Neural progenitor cell (in vitro differentiated cells): ENCODE data around the gene ZGPAT. TPM values are rescaled to one million over a fixed set of nuclear protein-coding genes. Genes with fewer than 3 reads are reported as not detected.

Experiments
- DNase-seq: peaks from one replicate; pipeline ENCODE4 v3.0.0-alpha.2; 2016; ENCODE audit warnings: low spot score
- H2AFZ ChIP-seq: fragments of 200-600 bp; sonication (generic); replicated peaks from 2 replicates; pipeline ENCODE4 v1.6.1; 2016; ENCODE audit warnings: antibody characterized with exemption
- H3F3A ChIP-seq: fragments of 200-600 bp; sonication (generic); 2 replicates; pipeline ENCODE4 v1.6.1; 2016; ENCODE audit warnings: antibody characterized with exemption, low read depth
- H3K27ac ChIP-seq: fragments of 200-600 bp; sonication (generic); 2 replicates; pipeline ENCODE4 v1.5.1; 2016; ENCODE audit warnings: mild to moderate bottlenecking
- H3K27me3 ChIP-seq: fragments of 200-600 bp; sonication (generic); 2 replicates; pipeline ENCODE4 v1.6.1; 2016; ENCODE audit warnings: mild to moderate bottlenecking, moderate library complexity
- H3K36me3 ChIP-seq: fragments of 200-600 bp; sonication (generic); 2 replicates; pipeline ENCODE4 v1.5.1; 2016
- H3K4me1 ChIP-seq: fragments of 200-600 bp; sonication (generic); 2 replicates; pipeline ENCODE4 v1.6.1; 2016; ENCODE audit warnings: mixed run types
- H3K4me2 ChIP-seq: fragments of 200-600 bp; sonication (generic); 2 replicates; pipeline ENCODE4 v1.6.1; 2016
- H3K4me3 ChIP-seq: fragments of 200-600 bp; sonication (generic); 2 replicates; pipeline ENCODE4 v1.5.1; 2016
- H3K79me2 ChIP-seq: fragments of 200-600 bp; sonication (generic); 2 replicates; pipeline ENCODE4 v1.6.1; 2016; ENCODE audit warnings: low read depth
- H3K9ac ChIP-seq: fragments of 200-600 bp; sonication (generic); 2 replicates; pipeline ENCODE4 v1.6.1; 2016
- H3K9me3 ChIP-seq: fragments of 200-600 bp; sonication (generic); 2 replicates; pipeline ENCODE4 v1.5.1; 2016; ENCODE audit warnings: low read depth
- H4K20me1 ChIP-seq: fragments of 200-600 bp; sonication (generic); 2 replicates; pipeline ENCODE4 v1.6.1; 2016; ENCODE audit warnings: low read depth
- H3K27ac Mint-ChIP-seq: 3 replicates; pipeline ENCODE4 v1.8.0; 2021; ENCODE audit warnings: mixed read lengths
- H3K27me3 Mint-ChIP-seq: 2 replicates; pipeline ENCODE4 v1.8.0; 2022; ENCODE audit warnings: low read depth, mild to moderate bottlenecking, inconsistent platforms, moderate library complexity, mixed read lengths; ENCODE audit not compliant: insufficient read depth
- H3K36me3 Mint-ChIP-seq: 3 replicates; pipeline ENCODE4 v1.8.0; 2021; ENCODE audit warnings: mixed read lengths
- H3K4me1 Mint-ChIP-seq: 3 replicates; pipeline ENCODE4 v1.8.0; 2021; ENCODE audit warnings: mixed read lengths
- H3K4me3 Mint-ChIP-seq: 3 replicates; pipeline ENCODE4 v1.8.0; 2021; ENCODE audit warnings: mild to moderate bottlenecking, moderate library complexity, mixed read lengths
- H3K9me3 Mint-ChIP-seq: 3 replicates; pipeline ENCODE4 v1.8.0; 2020; ENCODE audit warnings: mixed read lengths
- EZH2 ChIP-seq: fragments of 200-600 bp; sonication (generic); IDR thresholded peaks from 2 replicates; pipeline ENCODE4 v1.6.1; 2017; ENCODE audit warnings: antibody characterized with exemption, mild to moderate bottlenecking, moderate library complexity
- EZH2phosphoT487 ChIP-seq: fragments of 200-600 bp; sonication (generic); IDR thresholded peaks from 2 replicates; pipeline ENCODE4 v1.6.1; 2017; ENCODE audit warnings: antibody characterized with exemption
- total RNA-seq: library from RNA; depleted of rRNA; stranded (reverse); fragments of >200 nt; gene quantifications from 2 replicates; pipeline ENCODE4 v1.2.3, GENCODE V29; 2015; ENCODE audit warnings: low replicate concordance
- TF ChIP-seq, protein P1 (sequence below): fragments of 200-600 bp; sonication (generic); IDR thresholded peaks from 2 replicates; pipeline ENCODE4 v1.5.1; 2017; ENCODE audit warnings: antibody characterized with exemption, mild to moderate bottlenecking

Gene ZGPAT
- total RNA-seq, 1 donor from 2014 or later: 8.2 TPM

DNA sequence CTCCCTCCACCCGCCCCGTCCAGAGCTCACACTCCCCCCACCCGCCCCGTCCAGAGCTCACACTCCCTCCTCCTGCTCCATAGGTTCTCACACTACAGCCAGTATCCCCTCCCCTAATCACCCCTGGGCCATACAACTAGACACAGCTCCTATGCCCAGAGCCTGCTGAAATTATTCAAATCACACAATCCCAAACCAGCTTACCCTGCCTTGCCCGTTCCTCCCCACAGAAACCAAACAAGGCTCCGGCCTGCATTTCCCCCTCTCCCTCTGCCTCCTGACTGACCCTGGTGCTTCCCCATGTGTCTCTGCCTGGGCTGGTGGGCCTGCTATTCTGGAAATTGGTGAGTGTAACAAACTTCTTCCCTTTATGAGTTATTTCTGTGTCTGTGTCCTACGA is 50.3 kb downstream of the ZGPAT start:
- H3K27me3 Mint-ChIP-seq: peaks cover 2% of the 10 kb centered on the region
- H3K4me3 ChIP-seq: no peak overlapping the region
- H3K27ac Mint-ChIP-seq: peak overlapping the region; percentile 6
- H4K20me1 ChIP-seq: no peaks in the 10 kb centered on the region
- H3K4me1 ChIP-seq: no peaks in the 10 kb centered on the region
- no peak overlapping the region for H3K9ac ChIP-seq
- no peak overlapping the region for H3K4me2 ChIP-seq
- TF ChIP-seq, protein P1, sequence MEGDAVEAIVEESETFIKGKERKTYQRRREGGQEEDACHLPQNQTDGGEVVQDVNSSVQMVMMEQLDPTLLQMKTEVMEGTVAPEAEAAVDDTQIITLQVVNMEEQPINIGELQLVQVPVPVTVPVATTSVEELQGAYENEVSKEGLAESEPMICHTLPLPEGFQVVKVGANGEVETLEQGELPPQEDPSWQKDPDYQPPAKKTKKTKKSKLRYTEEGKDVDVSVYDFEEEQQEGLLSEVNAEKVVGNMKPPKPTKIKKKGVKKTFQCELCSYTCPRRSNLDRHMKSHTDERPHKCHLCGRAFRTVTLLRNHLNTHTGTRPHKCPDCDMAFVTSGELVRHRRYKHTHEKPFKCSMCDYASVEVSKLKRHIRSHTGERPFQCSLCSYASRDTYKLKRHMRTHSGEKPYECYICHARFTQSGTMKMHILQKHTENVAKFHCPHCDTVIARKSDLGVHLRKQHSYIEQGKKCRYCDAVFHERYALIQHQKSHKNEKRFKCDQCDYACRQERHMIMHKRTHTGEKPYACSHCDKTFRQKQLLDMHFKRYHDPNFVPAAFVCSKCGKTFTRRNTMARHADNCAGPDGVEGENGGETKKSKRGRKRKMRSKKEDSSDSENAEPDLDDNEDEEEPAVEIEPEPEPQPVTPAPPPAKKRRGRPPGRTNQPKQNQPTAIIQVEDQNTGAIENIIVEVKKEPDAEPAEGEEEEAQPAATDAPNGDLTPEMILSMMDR: no peak
- no peak for TF ChIP-seq EZH2phosphoT487
- TF ChIP-seq EZH2: no peak
- DNase-seq: no peak
- H3K9me3 Mint-ChIP-seq: peaks cover 2% of the 10 kb centered on the region
- H3K79me2 ChIP-seq: no peaks in the 10 kb centered on the region
- H3K27me3 ChIP-seq: no peaks in the 10 kb centered on the region
- H3K27ac ChIP-seq: no peak overlapping the region
- H3K4me1 Mint-ChIP-seq: peaks cover 7% of the 10 kb centered on the region
- H3F3A ChIP-seq: no peaks in the 10 kb centered on the region
- H3K9me3 ChIP-seq: no peaks in the 10 kb centered on the region
- no peaks in the 10 kb centered on the region for H3K36me3 ChIP-seq
- no peak overlapping the region for H2AFZ ChIP-seq
- no peak overlapping the region for H3K4me3 Mint-ChIP-seq
- H3K36me3 Mint-ChIP-seq: peaks cover 5% of the 10 kb centered on the region

DNA sequence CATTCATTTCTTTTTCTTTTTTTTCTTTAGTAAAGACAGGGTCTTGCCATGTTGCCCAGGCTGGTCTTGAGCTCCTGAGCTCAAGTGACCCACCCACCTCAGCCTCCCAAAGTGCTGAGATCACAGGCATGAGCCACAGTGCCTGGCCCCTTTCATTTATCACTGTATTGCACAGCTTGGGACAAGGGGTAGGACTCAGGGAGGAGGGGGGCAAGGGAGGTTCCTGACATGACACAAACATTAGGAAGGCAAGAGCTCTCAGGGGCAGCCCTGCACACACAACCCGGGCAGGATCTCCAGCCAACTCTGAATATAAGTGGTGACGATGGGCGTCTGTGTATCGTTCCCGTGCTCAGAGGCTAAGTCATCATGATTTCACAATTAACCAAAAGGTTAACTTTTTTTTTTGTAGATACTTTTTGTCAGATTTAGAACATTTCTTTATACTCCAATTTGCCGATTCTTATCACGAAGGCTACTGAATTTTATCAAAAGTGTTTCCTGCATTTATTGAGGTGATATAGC is 51.6 kb downstream of the ZGPAT start:
- no peak overlapping the region for H3K27ac Mint-ChIP-seq
- peaks cover 2% of the 10 kb centered on the region for H3K9me3 Mint-ChIP-seq
- Histone ChIP-seq H2AFZ (no peak overlapping the region), H3K4me3 (no peak overlapping the region), H3K4me1 (no peaks in the 10 kb centered on the region), H3K4me2 (no peak overlapping the region), H3K36me3 (no peaks in the 10 kb centered on the region), H3K9ac (no peak overlapping the region), H3F3A (no peaks in the 10 kb centered on the region), H3K9me3 (no peaks in the 10 kb centered on the region), H3K27ac (no peak overlapping the region), H3K79me2 (no peaks in the 10 kb centered on the region), H4K20me1 (no peaks in the 10 kb centered on the region), H3K27me3 (no peaks in the 10 kb centered on the region)
- no peak overlapping the region for H3K4me3 Mint-ChIP-seq
- H3K4me1 Mint-ChIP-seq: peaks cover 4% of the 10 kb centered on the region
- DNase-seq: no peak
- H3K36me3 Mint-ChIP-seq: peaks cover 7% of the 10 kb centered on the region
- TF ChIP-seq EZH2 (no peak), EZH2phosphoT487 (no peak)
- TF ChIP-seq, protein P1: no peak
- H3K27me3 Mint-ChIP-seq: no peaks in the 10 kb centered on the region

DNA sequence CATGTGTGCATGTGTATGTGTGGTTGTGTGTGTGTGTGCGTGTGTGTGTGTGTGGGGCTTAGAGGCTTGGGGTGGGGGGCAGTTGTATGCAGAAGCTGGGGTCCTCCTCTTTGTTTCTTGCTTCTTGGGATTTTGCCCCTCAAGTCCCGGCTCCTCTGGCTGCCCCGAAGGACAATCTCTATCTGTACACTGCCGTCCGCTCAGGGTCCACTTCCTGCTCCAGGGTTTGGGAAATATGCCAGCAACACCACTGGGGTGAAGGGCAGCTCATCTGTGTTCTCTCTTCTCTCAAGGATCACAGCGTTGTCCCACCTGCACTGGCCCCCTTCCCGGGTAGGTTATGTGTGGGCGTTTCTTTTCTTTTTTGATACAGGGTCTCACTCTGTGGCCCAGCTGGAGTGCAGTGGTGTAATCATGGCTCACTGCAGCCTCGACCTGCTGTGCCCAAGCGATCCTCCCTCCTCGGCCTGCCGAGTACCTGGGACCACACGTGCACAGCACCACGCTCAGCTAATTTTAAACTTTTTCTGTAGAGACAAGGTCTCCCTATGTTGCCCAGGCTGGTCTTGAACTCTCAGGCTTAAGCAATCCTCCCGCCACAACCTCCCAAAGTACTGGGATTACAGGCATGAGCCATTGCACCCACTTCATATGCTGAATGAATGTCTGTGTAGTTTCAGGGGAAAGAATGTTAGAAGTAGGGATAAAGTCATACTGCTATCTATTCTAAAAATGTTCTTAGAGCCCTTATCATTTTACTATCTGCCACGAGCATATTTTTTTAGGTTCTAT is 57.4 kb downstream of the ZGPAT start:
- no peak overlapping the region for H3K9ac ChIP-seq
- TF ChIP-seq EZH2phosphoT487 (no peak), EZH2 (no peak)
- TF ChIP-seq, protein P1: no peak
- H3K9me3 Mint-ChIP-seq: peaks cover under 1% of the 10 kb centered on the region
- H3K27ac ChIP-seq: no peak overlapping the region
- no peak overlapping the region for H3K4me3 ChIP-seq
- H3K36me3 ChIP-seq: no peaks in the 10 kb centered on the region
- no peaks in the 10 kb centered on the region for H3K79me2 ChIP-seq
- no peaks in the 10 kb centered on the region for H3F3A ChIP-seq
- no peak overlapping the region for H2AFZ ChIP-seq
- no peak overlapping the region for H3K4me2 ChIP-seq
- no peaks in the 10 kb centered on the region for H3K27me3 Mint-ChIP-seq
- H3K4me1 Mint-ChIP-seq: no peaks in the 10 kb centered on the region
- H3K4me3 Mint-ChIP-seq: no peak overlapping the region
- no peaks in the 10 kb centered on the region for H3K9me3 ChIP-seq
- no peaks in the 10 kb centered on the region for H3K27me3 ChIP-seq
- no peaks in the 10 kb centered on the region for H4K20me1 ChIP-seq
- no peak for DNase-seq
- peak overlapping the region; percentile 60 for H3K27ac Mint-ChIP-seq
- peaks cover 4% of the 10 kb centered on the region for H3K36me3 Mint-ChIP-seq
- no peaks in the 10 kb centered on the region for H3K4me1 ChIP-seq
